Thymus (tissue), 11 donors: ENCODE data around the gene CD200R1L. TPM values are rescaled to one million over a fixed set of nuclear protein-coding genes. Genes with fewer than 3 reads are reported as not detected.

Experiments
- DNase-seq, 9 donors: peaks; one replicate each; pipeline ENCODE4 v3.0.0-alpha.2; 2013; ENCODE audit warnings: low spot score in 9 of 9, low read depth in 6 of 9, missing footprints in 1 of 9
- H3K27ac ChIP-seq, 2 donors: one replicate each; pipeline ENCODE4 v1.5.1; 2013; ENCODE audit warnings: control low read depth in 1 of 2, low read depth in 1 of 2, low read length in 1 of 2, mild to moderate bottlenecking in 1 of 2, moderate library complexity in 1 of 2
- H3K27me3 ChIP-seq, 2 donors: one replicate each; pipeline ENCODE4 v1.5.1; 2013; ENCODE audit warnings: low read length in 1 of 2; ENCODE audit not compliant: control insufficient read depth in 2 of 2, insufficient read depth in 1 of 2
- H3K36me3 ChIP-seq, 2 donors: one replicate each; pipeline ENCODE4 v1.5.1; 2013; ENCODE audit warnings: low read length in 1 of 2, mild to moderate bottlenecking in 1 of 2, moderate library complexity in 1 of 2; ENCODE audit not compliant: control insufficient read depth in 2 of 2, insufficient read depth in 2 of 2
- H3K4me1 ChIP-seq, 2 donors: one replicate each; pipeline ENCODE4 v1.5.1; 2013; ENCODE audit warnings: low read length in 2 of 2; ENCODE audit not compliant: control insufficient read depth in 2 of 2, insufficient read depth in 2 of 2
- H3K4me3 ChIP-seq, 2 donors: one replicate each; pipeline ENCODE4 v1.5.1; 2013; ENCODE audit warnings: low read length in 2 of 2, control low read depth in 1 of 2, mild to moderate bottlenecking in 1 of 2
- H3K9me3 ChIP-seq, 2 donors: one replicate each; pipeline ENCODE4 v1.5.1; 2013; ENCODE audit warnings: low read length in 1 of 2, mild to moderate bottlenecking in 1 of 2; ENCODE audit not compliant: control insufficient read depth in 2 of 2, insufficient read depth in 1 of 2
- WGBS: extraction: QIAGEN DNeasy Blood & Tissue Kit; methylation state at CpG from one replicate; pipeline ENCODE4 v1.1.7; 2013; 5-methylcytosine and 5-hydroxymethylcytosine counted together
- polyA plus RNA-seq: library from polyadenylated mRNA; stranded (reverse); fragments of 200-250 nt; gene quantifications from one replicate; pipeline ENCODE4 v1.2.3, GENCODE V29; 2013
- total RNA-seq: library from RNA; stranded (reverse); fragments of 120-200 nt; gene quantifications from one replicate; pipeline ENCODE4 v1.2.4, GENCODE V29; 2013
- donor health status: healthy.

CD200R1L gene
- total and polyA plus RNA-seq, 2 donors = 0.05 TPM; not detected in 1

DNA sequence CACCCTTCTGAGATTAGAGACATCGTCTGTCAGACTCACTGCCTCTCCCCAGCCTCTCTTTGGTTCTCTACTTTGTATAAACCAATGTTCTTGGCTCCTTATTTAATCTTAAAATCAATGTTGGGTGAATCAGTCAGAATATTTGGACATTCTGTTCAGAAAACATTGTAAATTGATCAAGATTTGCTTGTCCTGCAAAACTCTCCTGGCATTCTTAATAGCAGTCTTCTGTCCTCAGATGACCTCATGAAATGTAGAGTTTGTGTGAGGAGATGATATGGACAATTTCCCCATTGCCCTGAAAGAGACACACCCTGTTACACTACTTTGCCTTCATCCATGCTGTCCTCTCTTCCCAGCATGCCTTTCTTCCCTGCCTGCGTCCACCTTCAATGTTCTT, 33.6 kb downstream of the CD200R1L start:
- H3K4me1 ChIP-seq = no peaks in the 10 kb centered on the region
- DNase-seq = no peak
- H3K27ac ChIP-seq = no peak overlapping the region
- no peaks in the 10 kb centered on the region for H3K36me3 ChIP-seq
- H3K9me3 ChIP-seq = no peaks in the 10 kb centered on the region
- H3K27me3 ChIP-seq = no peaks in the 10 kb centered on the region
- H3K4me3 ChIP-seq = no peak overlapping the region
- 98% methylated on average over 2 of the region's 2 CpGs for WGBS

DNA sequence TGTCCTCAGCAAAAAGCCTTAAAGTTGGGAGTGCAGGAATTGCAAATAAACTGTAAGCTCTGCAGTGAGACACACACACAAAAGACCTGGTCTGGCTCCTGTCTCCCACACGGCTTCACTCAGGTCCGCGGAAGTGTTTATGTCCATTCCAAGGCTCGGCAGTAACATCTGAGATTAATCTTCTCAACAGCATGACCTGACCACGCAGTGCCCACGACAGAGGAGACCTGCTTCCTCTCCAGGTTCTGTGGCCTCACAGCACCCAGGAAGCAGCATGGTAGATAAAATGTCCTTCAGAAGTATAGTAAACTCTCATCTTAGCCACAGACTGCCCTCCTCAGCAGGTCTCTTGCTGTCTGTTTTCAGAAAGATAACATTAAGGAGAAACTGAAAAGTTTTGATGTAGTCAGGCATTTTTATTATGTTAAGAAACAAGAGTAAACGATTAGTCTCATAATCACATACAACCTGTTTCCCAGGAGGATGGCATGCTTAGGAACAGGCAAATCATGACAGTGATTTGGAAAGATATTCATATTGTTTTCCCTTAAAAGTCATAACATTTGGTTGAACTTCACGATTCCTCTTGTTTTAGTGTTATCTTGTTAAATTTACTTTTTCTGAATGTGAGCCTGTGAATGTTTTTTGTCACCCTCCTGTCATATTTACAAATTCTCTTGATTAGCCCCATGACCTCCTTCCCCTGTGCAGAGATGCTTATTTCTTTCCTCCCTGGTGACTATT, 34.6 kb downstream of the CD200R1L start:
- Histone ChIP-seq H3K4me1 (no peaks in the 10 kb centered on the region), H3K27me3 (no peaks in the 10 kb centered on the region), H3K36me3 (no peaks in the 10 kb centered on the region), H3K9me3 (no peaks in the 10 kb centered on the region), H3K27ac (no peak overlapping the region), H3K4me3 (no peak overlapping the region)
- no peak for DNase-seq
- WGBS = 72% methylated on average over 8 of the region's 8 CpGs

DNA sequence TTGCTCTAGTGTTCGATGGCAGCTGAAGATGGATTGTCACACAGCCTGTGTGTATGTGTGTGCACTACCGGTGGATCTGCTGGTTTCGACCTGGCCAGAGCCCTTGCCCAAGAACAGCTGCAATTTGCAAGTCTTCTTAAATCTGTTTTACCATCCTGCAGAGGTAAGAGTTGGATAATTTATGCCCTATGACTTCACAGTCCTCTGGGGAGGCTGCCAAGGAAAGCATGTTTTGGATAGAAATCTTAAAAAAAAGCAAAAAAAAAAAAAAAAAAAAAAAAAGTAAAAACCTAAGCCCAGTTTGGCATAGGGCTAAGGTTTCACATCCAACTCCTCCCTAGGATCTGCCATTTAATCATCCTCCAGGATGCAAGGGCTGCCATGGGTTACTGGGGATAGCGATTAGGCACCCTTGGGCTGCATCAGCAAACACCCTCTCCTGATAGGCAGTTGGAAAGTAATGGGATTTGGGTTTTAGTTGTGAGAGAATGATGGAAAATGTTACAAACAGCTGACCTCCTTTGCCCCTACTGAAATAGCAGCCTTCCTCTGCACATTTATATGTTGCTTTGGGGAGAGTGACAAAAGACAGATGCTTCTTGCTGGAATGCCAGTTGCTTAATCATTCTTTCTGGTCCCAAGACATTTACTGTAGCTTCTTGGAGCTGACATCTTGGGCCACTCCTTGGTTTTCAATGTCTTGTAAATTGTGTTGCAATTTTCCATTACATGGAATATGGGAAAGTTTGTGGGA, 35.4 kb downstream of the CD200R1L start:
- 71% methylated on average over 4 of the region's 4 CpGs for WGBS
- Histone ChIP-seq H3K9me3 (no peaks in the 10 kb centered on the region), H3K27ac (no peak overlapping the region), H3K4me3 (no peak overlapping the region), H3K36me3 (no peaks in the 10 kb centered on the region), H3K4me1 (no peaks in the 10 kb centered on the region), H3K27me3 (no peaks in the 10 kb centered on the region)
- no peak for DNase-seq

DNA sequence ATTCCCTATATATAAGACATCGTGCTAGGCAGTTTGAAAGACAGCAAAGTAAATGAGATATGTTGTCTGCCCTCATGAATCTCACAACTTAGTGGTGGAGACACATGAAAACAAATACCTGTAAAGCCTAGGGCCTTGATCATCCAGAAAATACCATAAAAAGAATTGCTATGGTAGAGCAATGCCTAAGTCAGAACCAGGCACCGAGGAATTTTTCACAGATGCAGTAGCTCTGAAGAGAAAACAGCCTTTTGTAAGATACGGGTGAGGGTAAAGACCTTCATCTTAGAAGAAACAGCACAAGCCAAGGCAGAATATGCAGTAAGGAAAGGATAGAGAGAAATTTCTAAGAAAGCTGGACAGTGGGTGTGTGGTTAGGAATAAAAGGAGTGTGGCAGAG, 36.1 kb downstream of the CD200R1L start:
- no peaks in the 10 kb centered on the region for H3K4me1 ChIP-seq
- H3K27ac ChIP-seq = no peak overlapping the region
- no peaks in the 10 kb centered on the region for H3K9me3 ChIP-seq
- WGBS = 98% methylated on average over 3 of the region's 3 CpGs
- no peak overlapping the region for H3K4me3 ChIP-seq
- no peaks in the 10 kb centered on the region for H3K36me3 ChIP-seq
- H3K27me3 ChIP-seq = no peaks in the 10 kb centered on the region
- no peak for DNase-seq

DNA sequence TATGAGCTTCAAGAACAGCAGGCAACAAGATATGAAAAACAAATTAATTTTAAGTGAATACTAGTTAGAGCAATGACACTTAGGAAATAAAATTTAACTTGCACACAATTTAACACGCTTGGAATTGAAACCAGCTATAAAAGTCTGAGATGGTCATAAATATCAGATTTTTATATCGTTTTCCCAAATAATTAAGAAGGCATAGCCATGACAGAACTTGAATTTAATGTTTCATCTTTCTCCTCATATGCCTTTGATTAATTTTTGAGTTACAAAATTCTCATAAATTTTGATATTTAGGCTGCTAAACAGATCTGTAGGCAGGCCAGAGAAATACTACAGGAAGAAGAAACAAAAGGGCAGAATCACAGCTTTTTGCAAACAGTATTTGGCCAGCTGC, 38.5 kb downstream of the CD200R1L start:
- WGBS = 94% methylated on average over 2 of the region's 2 CpGs
- Histone ChIP-seq H3K27me3 (no peaks in the 10 kb centered on the region), H3K27ac (no peak overlapping the region), H3K4me1 (no peaks in the 10 kb centered on the region), H3K9me3 (no peaks in the 10 kb centered on the region), H3K4me3 (no peak overlapping the region), H3K36me3 (no peaks in the 10 kb centered on the region)
- no peak for DNase-seq

DNA sequence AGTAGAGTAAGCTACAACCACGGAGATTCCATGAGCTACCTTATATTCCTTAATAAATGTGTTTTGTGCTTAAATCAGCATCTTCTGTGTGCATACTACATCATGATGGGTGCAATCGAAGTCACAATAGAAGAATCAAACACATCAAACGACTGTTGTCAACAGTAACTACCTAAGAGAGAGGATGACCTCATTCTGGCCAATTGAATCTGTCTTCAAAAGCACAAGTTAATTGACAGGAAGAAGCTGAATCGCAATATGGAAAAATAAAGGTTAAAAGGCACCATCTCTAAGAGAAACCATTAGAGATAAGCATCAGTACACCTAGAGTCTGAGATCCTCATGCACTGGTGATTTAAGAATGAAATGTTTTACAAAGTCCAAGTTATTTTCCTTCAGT, 39.0 kb downstream of the CD200R1L start:
- Histone ChIP-seq H3K27me3 (no peaks in the 10 kb centered on the region), H3K9me3 (no peaks in the 10 kb centered on the region), H3K27ac (no peak overlapping the region), H3K36me3 (no peaks in the 10 kb centered on the region), H3K4me3 (no peak overlapping the region), H3K4me1 (no peaks in the 10 kb centered on the region)
- WGBS = 70% methylated on average over 4 of the region's 4 CpGs
- no peak for DNase-seq

DNA sequence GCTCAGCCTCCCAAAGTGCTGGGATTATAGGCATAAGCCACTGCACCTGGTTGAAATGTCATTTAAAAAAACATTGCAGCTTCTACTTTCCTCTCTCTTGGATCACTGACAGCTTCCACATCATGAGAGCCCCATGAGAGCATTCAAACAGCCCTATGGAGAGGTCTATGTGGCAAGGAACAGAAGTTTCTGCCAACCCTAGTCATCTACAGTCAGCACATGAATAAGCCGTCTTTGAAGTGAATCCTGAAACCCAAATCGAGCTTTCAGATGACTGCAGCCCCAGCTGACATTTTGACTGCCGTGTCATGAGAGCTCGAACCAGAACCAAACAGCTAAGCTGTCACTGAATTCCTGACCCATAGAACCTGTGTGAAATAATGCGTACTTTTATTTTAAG, 39.8 kb downstream of the CD200R1L start:
- Histone ChIP-seq H3K36me3 (no peaks in the 10 kb centered on the region), H3K27me3 (no peaks in the 10 kb centered on the region), H3K9me3 (no peaks in the 10 kb centered on the region), H3K27ac (no peak overlapping the region), H3K4me3 (no peak overlapping the region), H3K4me1 (no peaks in the 10 kb centered on the region)
- 95% methylated on average over 5 of the region's 5 CpGs for WGBS
- no peak for DNase-seq

DNA sequence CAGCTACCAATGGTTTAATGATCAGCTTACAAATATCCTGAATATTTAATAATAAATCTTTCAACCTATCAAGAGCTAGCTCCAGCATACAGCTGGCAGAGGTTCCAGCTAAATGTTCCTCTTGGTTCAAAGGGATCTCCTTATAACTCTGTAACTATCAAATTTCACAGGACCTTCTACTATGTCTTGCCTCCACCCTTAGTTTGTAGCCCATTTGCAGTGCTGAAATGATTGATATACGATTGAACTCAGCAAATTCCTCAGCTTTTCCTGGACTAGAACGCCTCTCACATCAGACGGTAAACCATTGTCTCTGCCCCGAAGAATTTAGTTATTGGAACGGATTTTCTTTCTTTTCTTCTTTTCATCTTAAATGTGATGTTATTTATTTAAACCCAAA, 41.5 kb downstream of the CD200R1L start:
- H3K36me3 ChIP-seq = no peaks in the 10 kb centered on the region
- H3K4me1 ChIP-seq = no peaks in the 10 kb centered on the region
- WGBS = 98% methylated on average over 5 of the region's 5 CpGs
- no peak for DNase-seq
- no peaks in the 10 kb centered on the region for H3K9me3 ChIP-seq
- no peak overlapping the region for H3K4me3 ChIP-seq
- H3K27me3 ChIP-seq = no peaks in the 10 kb centered on the region
- H3K27ac ChIP-seq = no peak overlapping the region

DNA sequence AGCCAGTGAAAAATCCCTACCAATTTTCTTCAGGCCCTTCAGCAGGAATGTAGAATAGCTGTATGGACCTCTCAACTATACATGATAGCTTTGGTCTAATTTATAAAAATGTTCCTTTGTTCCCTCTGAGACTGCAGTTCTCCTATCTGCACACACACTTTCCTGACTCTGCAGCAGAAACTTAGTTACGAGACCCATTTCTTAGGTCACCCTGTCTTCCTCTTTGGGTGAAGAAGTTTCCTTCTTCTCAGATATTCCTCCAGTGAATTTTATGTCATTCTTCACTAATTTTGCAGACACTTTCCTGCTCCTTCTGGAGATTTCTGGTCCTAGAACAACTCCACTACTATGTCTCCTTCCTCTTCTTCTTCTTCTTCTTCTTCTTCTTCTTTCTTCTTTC, 42.6 kb downstream of the CD200R1L start:
- no peaks in the 10 kb centered on the region for H3K9me3 ChIP-seq
- H3K27me3 ChIP-seq = no peaks in the 10 kb centered on the region
- WGBS = 97% methylated on average over 1 of the region's 1 CpG
- DNase-seq = no peak
- H3K4me1 ChIP-seq = no peaks in the 10 kb centered on the region
- H3K36me3 ChIP-seq = no peaks in the 10 kb centered on the region
- no peak overlapping the region for H3K4me3 ChIP-seq
- H3K27ac ChIP-seq = no peak overlapping the region
